ENCODE results near the gene THAP10. TPM values are rescaled to one million over a fixed set of nuclear protein-coding genes. Genes with fewer than 3 reads are reported as not detected.
A peak's percentile ranks its signal among the peaks of the same experiment; 100 is the strongest.
"Not testable (repeated sequence)": the region's sequence is repeated elsewhere in the genome, so short reads cannot be mapped to it uniquely, and the experiment has no call there.

THAP10 gene
- total RNA-seq: 2.7 TPM

- peak; percentile 96 for DNase-seq
Measured at GRCh38 chr15:70892002-70892911, at the start of gene THAP10, which contains the start of gene LRRC49. TSS of gene THAP10 (minus strand) at chr15:70892433. CDS start at chr15:70892272, 161 bp downstream. TSS of gene LRRC49 (plus strand) at chr15:70892826. CDS start at chr15:70892895, 69 bp downstream.

- DNase-seq: peak; percentile 25
Measured at GRCh38 chr15:70936326-70936725, 44.1 kb upstream of the THAP10 start.

- DNase-seq: no peak
Measured at GRCh38 chr15:70935631-70936030, 43.4 kb upstream of the THAP10 start.

GRCh38 chr15:70933411-70933810 is 41.2 kb upstream of the THAP10 start:
- no peak for DNase-seq

GRCh38 chr15:70932397-70932796 is 40.2 kb upstream of the THAP10 start:
- DNase-seq: no peak

GRCh38 chr15:70931821-70932220 is 39.6 kb upstream of the THAP10 start:
- no peak for DNase-seq

- not testable (repeated sequence) for DNase-seq
Measured at GRCh38 chr15:70926914-70927313, 34.7 kb upstream of the THAP10 start.

GRCh38 chr15:70923311-70924080 is 31.3 kb upstream of the THAP10 start:
- no peak for DNase-seq

- DNase-seq: no peak
Measured at GRCh38 chr15:70922119-70922518, 29.9 kb upstream of the THAP10 start.

- no peak for DNase-seq
Measured at GRCh38 chr15:70920981-70921696, 28.9 kb upstream of the THAP10 start.

GRCh38 chr15:70917955-70918354 is 25.7 kb upstream of the THAP10 start:
- no peak for DNase-seq

GRCh38 chr15:70916531-70916930 is 24.3 kb upstream of the THAP10 start:
- DNase-seq: no peak

GRCh38 chr15:70912187-70912586 is 20.0 kb upstream of the THAP10 start:
- no peak for DNase-seq

GRCh38 chr15:70910958-70911357 is 18.7 kb upstream of the THAP10 start:
- DNase-seq: no peak

- DNase-seq: no peak
Measured at GRCh38 chr15:70907784-70908471, 15.7 kb upstream of the THAP10 start.

GRCh38 chr15:70906842-70907241 is 14.6 kb upstream of the THAP10 start:
- DNase-seq: no peak

GRCh38 chr15:70902107-70902506 is 9.9 kb upstream of the THAP10 start:
- no peak for DNase-seq

GRCh38 chr15:70892912-70893560 is 803 bp upstream of the THAP10 start:
- DNase-seq: peak; percentile 73

- no peak for DNase-seq
Measured at GRCh38 chr15:70882361-70882760, 9.9 kb downstream of the THAP10 start.

GRCh38 chr15:70880781-70881180 is 11.5 kb downstream of the THAP10 start:
- no peak for DNase-seq

- DNase-seq: no peak
Measured at GRCh38 chr15:70879401-70879800, 12.8 kb downstream of the THAP10 start.
